ENCODE measurements around the gene PRELP. TPM values are rescaled to one million over a fixed set of nuclear protein-coding genes. Genes with fewer than 3 reads are reported as not detected.

PRELP gene
- total and polyA plus RNA-seq, 4 donors = 0.09 to 5.8 (median 3.6) TPM

DNA sequence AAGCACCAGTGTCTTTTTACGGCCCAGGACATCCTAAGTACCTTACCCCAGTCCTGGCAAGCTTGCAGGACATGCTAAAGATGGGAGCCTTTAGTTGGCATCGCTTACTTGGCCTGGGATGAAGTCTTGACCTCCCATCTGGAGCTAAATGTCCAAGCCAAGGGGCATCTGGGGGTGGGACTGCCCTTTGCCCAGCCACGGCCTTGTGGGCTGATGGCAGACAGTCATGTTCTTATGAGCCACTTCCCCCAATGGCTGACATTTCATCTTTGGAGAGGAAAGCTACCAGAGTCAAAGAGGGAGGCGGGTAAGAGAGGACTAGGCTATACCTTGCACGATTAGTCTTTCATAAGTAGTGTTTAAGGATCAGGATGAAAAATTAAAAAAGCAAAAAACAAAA lies 50.5 kb downstream of the PRELP start:
- TF ChIP-seq HNF4A (conservative IDR thresholded peaks at IDR 0.05) (no peak), SP1 (IDR thresholded peaks at IDR 0.05) (no peak), JUND (IDR thresholded peaks at IDR 0.05) (no peak), HNF4G (IDR thresholded peaks at IDR 0.05) (no peak), FOXA1 (IDR thresholded peaks at IDR 0.05) (no peak), RAD21 (IDR thresholded peaks at IDR 0.05) (no peak), FOXA2 (IDR thresholded peaks at IDR 0.05) (no peak), GABPA (IDR thresholded peaks at IDR 0.05 in 1 of 2, conservative IDR thresholded peaks at IDR 0.05 in 1 of 2) (no peak), NR2F2 (IDR thresholded peaks at IDR 0.05) (no peak), YY1 (IDR thresholded peaks at IDR 0.05) (no peak)
- TF ChIP-seq, protein P1, sequence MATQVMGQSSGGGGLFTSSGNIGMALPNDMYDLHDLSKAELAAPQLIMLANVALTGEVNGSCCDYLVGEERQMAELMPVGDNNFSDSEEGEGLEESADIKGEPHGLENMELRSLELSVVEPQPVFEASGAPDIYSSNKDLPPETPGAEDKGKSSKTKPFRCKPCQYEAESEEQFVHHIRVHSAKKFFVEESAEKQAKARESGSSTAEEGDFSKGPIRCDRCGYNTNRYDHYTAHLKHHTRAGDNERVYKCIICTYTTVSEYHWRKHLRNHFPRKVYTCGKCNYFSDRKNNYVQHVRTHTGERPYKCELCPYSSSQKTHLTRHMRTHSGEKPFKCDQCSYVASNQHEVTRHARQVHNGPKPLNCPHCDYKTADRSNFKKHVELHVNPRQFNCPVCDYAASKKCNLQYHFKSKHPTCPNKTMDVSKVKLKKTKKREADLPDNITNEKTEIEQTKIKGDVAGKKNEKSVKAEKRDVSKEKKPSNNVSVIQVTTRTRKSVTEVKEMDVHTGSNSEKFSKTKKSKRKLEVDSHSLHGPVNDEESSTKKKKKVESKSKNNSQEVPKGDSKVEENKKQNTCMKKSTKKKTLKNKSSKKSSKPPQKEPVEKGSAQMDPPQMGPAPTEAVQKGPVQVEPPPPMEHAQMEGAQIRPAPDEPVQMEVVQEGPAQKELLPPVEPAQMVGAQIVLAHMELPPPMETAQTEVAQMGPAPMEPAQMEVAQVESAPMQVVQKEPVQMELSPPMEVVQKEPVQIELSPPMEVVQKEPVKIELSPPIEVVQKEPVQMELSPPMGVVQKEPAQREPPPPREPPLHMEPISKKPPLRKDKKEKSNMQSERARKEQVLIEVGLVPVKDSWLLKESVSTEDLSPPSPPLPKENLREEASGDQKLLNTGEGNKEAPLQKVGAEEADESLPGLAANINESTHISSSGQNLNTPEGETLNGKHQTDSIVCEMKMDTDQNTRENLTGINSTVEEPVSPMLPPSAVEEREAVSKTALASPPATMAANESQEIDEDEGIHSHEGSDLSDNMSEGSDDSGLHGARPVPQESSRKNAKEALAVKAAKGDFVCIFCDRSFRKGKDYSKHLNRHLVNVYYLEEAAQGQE (IDR thresholded peaks at IDR 0.05) = no peak
- TF ChIP-seq, protein P2, sequence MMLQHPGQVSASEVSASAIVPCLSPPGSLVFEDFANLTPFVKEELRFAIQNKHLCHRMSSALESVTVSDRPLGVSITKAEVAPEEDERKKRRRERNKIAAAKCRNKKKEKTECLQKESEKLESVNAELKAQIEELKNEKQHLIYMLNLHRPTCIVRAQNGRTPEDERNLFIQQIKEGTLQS (IDR thresholded peaks at IDR 0.05) = no peak
- TF ChIP-seq, protein P3, sequence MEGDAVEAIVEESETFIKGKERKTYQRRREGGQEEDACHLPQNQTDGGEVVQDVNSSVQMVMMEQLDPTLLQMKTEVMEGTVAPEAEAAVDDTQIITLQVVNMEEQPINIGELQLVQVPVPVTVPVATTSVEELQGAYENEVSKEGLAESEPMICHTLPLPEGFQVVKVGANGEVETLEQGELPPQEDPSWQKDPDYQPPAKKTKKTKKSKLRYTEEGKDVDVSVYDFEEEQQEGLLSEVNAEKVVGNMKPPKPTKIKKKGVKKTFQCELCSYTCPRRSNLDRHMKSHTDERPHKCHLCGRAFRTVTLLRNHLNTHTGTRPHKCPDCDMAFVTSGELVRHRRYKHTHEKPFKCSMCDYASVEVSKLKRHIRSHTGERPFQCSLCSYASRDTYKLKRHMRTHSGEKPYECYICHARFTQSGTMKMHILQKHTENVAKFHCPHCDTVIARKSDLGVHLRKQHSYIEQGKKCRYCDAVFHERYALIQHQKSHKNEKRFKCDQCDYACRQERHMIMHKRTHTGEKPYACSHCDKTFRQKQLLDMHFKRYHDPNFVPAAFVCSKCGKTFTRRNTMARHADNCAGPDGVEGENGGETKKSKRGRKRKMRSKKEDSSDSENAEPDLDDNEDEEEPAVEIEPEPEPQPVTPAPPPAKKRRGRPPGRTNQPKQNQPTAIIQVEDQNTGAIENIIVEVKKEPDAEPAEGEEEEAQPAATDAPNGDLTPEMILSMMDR (IDR thresholded peaks at IDR 0.05; ENCODE audit: low read depth, low read length, missing input control) = no peak
- TF ChIP-seq, protein P4, sequence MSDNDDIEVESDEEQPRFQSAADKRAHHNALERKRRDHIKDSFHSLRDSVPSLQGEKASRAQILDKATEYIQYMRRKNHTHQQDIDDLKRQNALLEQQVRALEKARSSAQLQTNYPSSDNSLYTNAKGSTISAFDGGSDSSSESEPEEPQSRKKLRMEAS (IDR thresholded peaks at IDR 0.05) = no peak
- WGBS = 91% methylated on average over 5 of the region's 5 CpGs

DNA sequence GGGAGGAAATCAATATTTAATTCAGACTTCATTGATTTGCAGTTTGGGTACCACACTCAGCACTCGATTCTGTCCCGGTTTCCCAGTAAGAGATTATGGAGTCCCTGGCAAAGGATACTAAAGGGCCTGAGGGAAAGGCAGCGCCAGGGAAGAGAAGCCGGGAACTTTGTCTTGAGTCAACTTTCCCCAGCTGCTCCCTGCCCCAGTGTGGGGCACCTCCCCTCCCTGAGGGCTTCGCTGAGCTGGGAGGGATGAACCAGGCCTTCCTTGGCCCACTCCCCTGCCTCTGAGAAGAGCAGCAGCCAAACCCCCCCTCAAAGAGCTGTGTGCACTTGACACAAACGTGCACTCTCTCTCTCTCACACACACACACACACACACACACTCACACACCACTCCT lies 51.0 kb downstream of the PRELP start:
- Histone ChIP-seq H3K4me1 (ENCODE audit: control insufficient read depth in 4 of 4, insufficient read depth in 4 of 4, low read length in 3 of 4) (no peaks in the 10 kb centered on the region), H3K27me3 (ENCODE audit: control insufficient read depth in 4 of 4, insufficient read depth in 4 of 4, low read length in 3 of 4) (no peaks in the 10 kb centered on the region), H3K36me3 (ENCODE audit: control insufficient read depth in 4 of 4, insufficient read depth in 3 of 4, low read depth in 1 of 4, low read length in 3 of 4) (no peaks in the 10 kb centered on the region), H3K9ac (ENCODE audit: low read depth in 1 of 2, low read length in 2 of 2) (no peak overlapping the region), H3K27ac (ENCODE audit: low read depth in 1 of 2, low read length in 2 of 2) (no peak overlapping the region), H3K9me3 (ENCODE audit: control insufficient read depth in 4 of 4, low read length in 3 of 4) (no peaks in the 10 kb centered on the region), H3K4me3 (ENCODE audit: low read depth in 1 of 3, low read length in 3 of 3) (no peak overlapping the region)
- no peak for TF ChIP-seq SP1 (IDR thresholded peaks at IDR 0.05)
- no peak for TF ChIP-seq HNF4A (conservative IDR thresholded peaks at IDR 0.05)
- no peak for TF ChIP-seq FOXA1 (IDR thresholded peaks at IDR 0.05)
- no peak for TF ChIP-seq EGR1 (IDR thresholded peaks at IDR 0.05; ENCODE audit: low read depth in 2 of 2)
- no peak for TF ChIP-seq NR2F2 (IDR thresholded peaks at IDR 0.05)
- no peak for TF ChIP-seq JUND (IDR thresholded peaks at IDR 0.05)
- TF ChIP-seq, protein P1 (IDR thresholded peaks at IDR 0.05) = no peak
- no peak for TF ChIP-seq YY1 (IDR thresholded peaks at IDR 0.05)
- TF ChIP-seq HNF4G (IDR thresholded peaks at IDR 0.05) = no peak
- TF ChIP-seq, protein P2 (IDR thresholded peaks at IDR 0.05) = no peak
- TF ChIP-seq RAD21 (IDR thresholded peaks at IDR 0.05) = no peak
- no peak for TF ChIP-seq RXRA (IDR thresholded peaks at IDR 0.05)
- WGBS = 93% methylated on average over 6 of the region's 6 CpGs
- DNase-seq (ENCODE audit: low spot score) = no peak

More for the DNA sequence above, 50.5 kb downstream of the PRELP start:
- DNase-seq (ENCODE audit: low spot score) = no peak
- H3K36me3 ChIP-seq (ENCODE audit: control insufficient read depth in 4 of 4, insufficient read depth in 3 of 4, low read depth in 1 of 4, low read length in 3 of 4) = no peaks in the 10 kb centered on the region
- no peak overlapping the region for H3K27ac ChIP-seq (ENCODE audit: low read depth in 1 of 2, low read length in 2 of 2)
- H3K9ac ChIP-seq (ENCODE audit: low read depth in 1 of 2, low read length in 2 of 2) = no peak overlapping the region
- no peaks in the 10 kb centered on the region for H3K27me3 ChIP-seq (ENCODE audit: control insufficient read depth in 4 of 4, insufficient read depth in 4 of 4, low read length in 3 of 4)
- no peaks in the 10 kb centered on the region for H3K9me3 ChIP-seq (ENCODE audit: control insufficient read depth in 4 of 4, low read length in 3 of 4)
- no peaks in the 10 kb centered on the region for H3K4me1 ChIP-seq (ENCODE audit: control insufficient read depth in 4 of 4, insufficient read depth in 4 of 4, low read length in 3 of 4)
- H3K4me3 ChIP-seq (ENCODE audit: low read depth in 1 of 3, low read length in 3 of 3) = no peak overlapping the region

Data from liver (tissue), 9 donors.